ENCODE measurements around the gene ARHGAP10.

The ARHGAP10 gene

GRCh38 chr4:147829401-147830101 is 97.7 kb downstream of the ARHGAP10 start:
- DNase-seq = no peak

- DNase-seq = no peak
These were observed 98.2 kb downstream of the ARHGAP10 start for GRCh38 chr4:147830102-147830463.

- DNase-seq = peak; percentile 67
These were observed 99.1 kb downstream of the ARHGAP10 start for GRCh38 chr4:147830987-147831386.

- peak; percentile 81 for DNase-seq
These were observed 99.8 kb downstream of the ARHGAP10 start for GRCh38 chr4:147831551-147832171.

- DNase-seq = peak; percentile 50
These were observed 101.4 kb downstream of the ARHGAP10 start for GRCh38 chr4:147833254-147833653.

- DNase-seq = no peak
These were observed 101.9 kb downstream of the ARHGAP10 start for GRCh38 chr4:147833741-147834140.

- DNase-seq = no peak
These were observed 102.6 kb downstream of the ARHGAP10 start for GRCh38 chr4:147834480-147834879.

- no peak for DNase-seq
These were observed 104.9 kb downstream of the ARHGAP10 start for GRCh38 chr4:147836807-147837206.

- peak; percentile 31 for DNase-seq
These were observed 105.5 kb downstream of the ARHGAP10 start for GRCh38 chr4:147837435-147837834.

GRCh38 chr4:147837854-147838253 is 106.0 kb downstream of the ARHGAP10 start:
- DNase-seq = no peak

GRCh38 chr4:147839200-147839599 is 107.3 kb downstream of the ARHGAP10 start:
- no peak for DNase-seq

- no peak for DNase-seq
These were observed 107.8 kb downstream of the ARHGAP10 start for GRCh38 chr4:147839663-147840062.

GRCh38 chr4:147840838-147841738 is 109.2 kb downstream of the ARHGAP10 start:
- DNase-seq = no peak

- DNase-seq = no peak
These were observed 110.7 kb downstream of the ARHGAP10 start for GRCh38 chr4:147842573-147842972.

GRCh38 chr4:147843162-147843561 is 111.3 kb downstream of the ARHGAP10 start:
- no peak for DNase-seq

GRCh38 chr4:147844781-147845180 is 112.9 kb downstream of the ARHGAP10 start:
- no peak for DNase-seq

- no peak for DNase-seq
These were observed 114.6 kb downstream of the ARHGAP10 start for GRCh38 chr4:147846318-147847155.

- no peak for DNase-seq
These were observed 116.1 kb downstream of the ARHGAP10 start for GRCh38 chr4:147847751-147848590.

GRCh38 chr4:147848634-147849033 is 116.7 kb downstream of the ARHGAP10 start:
- no peak for DNase-seq

- no peak for DNase-seq
These were observed 119.2 kb downstream of the ARHGAP10 start for GRCh38 chr4:147851135-147851534.

- DNase-seq = peak; percentile 43
These were observed 121.8 kb downstream of the ARHGAP10 start for GRCh38 chr4:147853706-147854105.

- DNase-seq = no peak
These were observed 122.3 kb downstream of the ARHGAP10 start for GRCh38 chr4:147854154-147854553.

All from HCEC 1CT (cell line).